SW480 (cell line): Measurements from ENCODE around the gene MGAT5.

Experiments used
- DNase-seq: peaks from one replicate; pipeline ENCODE4 v3.0.0-alpha.2; 2016; ENCODE audit warnings: low spot score

The MGAT5 gene

GRCh38 chr2:134501476-134502091 lies 247.7 kb downstream of the MGAT5 start:
- no peak for DNase-seq

DNA sequence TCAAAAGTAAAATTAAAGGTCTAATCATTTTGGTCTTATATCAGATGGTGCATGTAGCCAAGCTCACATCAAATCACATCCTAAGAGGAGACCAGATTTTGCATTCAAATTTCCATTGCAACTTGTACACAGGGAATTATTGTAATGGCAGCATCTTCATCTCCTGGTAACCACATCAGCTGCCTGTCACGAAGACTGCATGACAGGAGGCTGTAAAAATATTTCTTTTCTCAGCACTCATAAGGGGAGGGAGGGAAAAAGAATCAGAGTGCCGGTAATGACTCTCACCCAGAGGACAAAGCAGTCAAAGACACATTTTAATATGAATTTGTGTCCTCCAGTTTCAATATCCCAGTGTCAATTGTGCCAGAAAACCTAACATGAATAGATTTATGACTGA lies 248.2 kb downstream of the MGAT5 start:
- DNase-seq, result no peak
